Esophagus muscularis mucosa (tissue), 4 donors: Measurements from ENCODE around the gene DOCK3. TPM values are rescaled to one million over a fixed set of nuclear protein-coding genes. Genes with fewer than 3 reads are reported as not detected.

ENCODE experiments used
- DNase-seq: peaks from one replicate; pipeline ENCODE4 v3.0.0-alpha.2; 2017; ENCODE audit errors: extremely low spot score
- H3K27ac ChIP-seq, 4 donors: fragments of 200-600 bp; sonication (generic); replicated peaks in 1 of 4; 1 replicate in 3 of 4; 2 replicates in 1 of 4; pipeline ENCODE4 v1.5.1; 2016 to 2019; ENCODE audit warnings: mild to moderate bottlenecking in 1 of 4
- H3K27me3 ChIP-seq, 4 donors: fragments of 200-600 bp; sonication (generic); one replicate each; pipeline versions ENCODE4 v1.5.1 to v1.6.0; 2016 to 2019
- H3K36me3 ChIP-seq, 4 donors: fragments of 200-600 bp; sonication (generic); one replicate each; pipeline ENCODE4 v1.5.1; 2016 to 2019
- H3K4me1 ChIP-seq, 4 donors: fragments of 200-600 bp; sonication (generic); one replicate each; pipeline ENCODE4 v1.5.1; 2016 to 2019
- H3K4me3 ChIP-seq, 4 donors: fragments of 200-600 bp; sonication (generic); 1 replicate in 2 of 4; 2 replicates in 2 of 4; pipeline ENCODE4 v1.5.1; 2016 to 2019; ENCODE audit warnings: mild to moderate bottlenecking in 4 of 4, moderate library complexity in 1 of 4
- H3K9me3 ChIP-seq, 4 donors: fragments of 200-600 bp; sonication (generic); 1 replicate in 3 of 4; 2 replicates in 1 of 4; pipeline ENCODE4 v1.5.1; 2016 to 2019
- EP300 ChIP-seq: sonication (generic); formaldehyde crosslinking; IDR thresholded peaks from one replicate; pipeline ENCODE4 v1.6.1; 2017; ENCODE audit warnings: antibody characterized with exemption
- POLR2A ChIP-seq: fragments of 450-650 bp; IDR thresholded peaks from one replicate; pipeline ENCODE4 v1.6.1; 2017; ENCODE audit warnings: antibody characterized with exemption, moderate library complexity, mild to moderate bottlenecking, low read depth
- POLR2AphosphoS5 ChIP-seq, 2 donors: sonication (generic); formaldehyde crosslinking; IDR thresholded peaks; one replicate each; pipeline ENCODE4 v1.6.1; 2017; ENCODE audit warnings: antibody characterized with exemption in 2 of 2
- WGBS: methylation state at CpG from one replicate; pipeline ENCODE4 v1.1.5; 2018; 5-methylcytosine and 5-hydroxymethylcytosine counted together
- intact Hi-C: fragments of 100-400 bp; cut with DNase I; formaldehyde crosslinking; loops from one replicate; pipeline ENCODE4 v1.15.1; 2023
- total RNA-seq, 4 donors: library from RNA; depleted of rRNA; stranded (reverse); fragments of >200 nt; gene quantifications; one replicate each; pipeline versions ENCODE4 v1.1.0 to v1.2.1, GENCODE V29; 2016
- TF ChIP-seq, protein P1 (sequence below), 3 experiments: fragments of 200-600 bp in 2 of 3; fragments of 450-650 bp in 1 of 3; sonication (generic) in 2 of 3; IDR thresholded peaks; one replicate each; pipeline ENCODE4 v1.5.1; 2017 to 2019; ENCODE audit warnings: antibody characterized with exemption in 3 of 3, mild to moderate bottlenecking in 2 of 3, moderate library complexity in 1 of 3

DOCK3 gene
- total RNA-seq, 4 donors from 2014 or later, result 5.4 to 10.6 (median 7.2) TPM

DNA sequence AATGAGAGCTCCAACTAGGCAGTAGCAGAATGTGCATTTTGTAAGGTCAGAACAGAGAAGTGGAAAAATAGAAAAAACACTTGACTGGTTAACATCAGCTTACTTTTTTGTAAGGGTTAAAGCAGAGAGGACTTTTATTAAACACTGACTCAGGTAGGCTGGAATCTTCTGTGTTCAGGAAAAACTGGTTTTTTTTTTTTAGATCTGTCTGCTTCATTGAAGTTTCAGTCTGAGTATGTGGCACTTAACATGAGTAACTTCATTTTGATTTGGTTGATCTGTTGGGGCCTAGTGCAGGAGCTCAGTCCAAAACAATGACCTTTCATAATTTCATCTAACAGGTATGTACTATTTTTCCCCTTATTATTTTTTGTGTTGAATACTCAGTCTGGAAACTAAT is 141.1 kb downstream of the DOCK3 start:
- no peaks in the 10 kb centered on the region for H3K36me3 ChIP-seq
- TF ChIP-seq, protein P1, sequence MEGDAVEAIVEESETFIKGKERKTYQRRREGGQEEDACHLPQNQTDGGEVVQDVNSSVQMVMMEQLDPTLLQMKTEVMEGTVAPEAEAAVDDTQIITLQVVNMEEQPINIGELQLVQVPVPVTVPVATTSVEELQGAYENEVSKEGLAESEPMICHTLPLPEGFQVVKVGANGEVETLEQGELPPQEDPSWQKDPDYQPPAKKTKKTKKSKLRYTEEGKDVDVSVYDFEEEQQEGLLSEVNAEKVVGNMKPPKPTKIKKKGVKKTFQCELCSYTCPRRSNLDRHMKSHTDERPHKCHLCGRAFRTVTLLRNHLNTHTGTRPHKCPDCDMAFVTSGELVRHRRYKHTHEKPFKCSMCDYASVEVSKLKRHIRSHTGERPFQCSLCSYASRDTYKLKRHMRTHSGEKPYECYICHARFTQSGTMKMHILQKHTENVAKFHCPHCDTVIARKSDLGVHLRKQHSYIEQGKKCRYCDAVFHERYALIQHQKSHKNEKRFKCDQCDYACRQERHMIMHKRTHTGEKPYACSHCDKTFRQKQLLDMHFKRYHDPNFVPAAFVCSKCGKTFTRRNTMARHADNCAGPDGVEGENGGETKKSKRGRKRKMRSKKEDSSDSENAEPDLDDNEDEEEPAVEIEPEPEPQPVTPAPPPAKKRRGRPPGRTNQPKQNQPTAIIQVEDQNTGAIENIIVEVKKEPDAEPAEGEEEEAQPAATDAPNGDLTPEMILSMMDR (IDR thresholded peaks at IDR 0.05), result no peak
- no peak for TF ChIP-seq POLR2A
- TF ChIP-seq POLR2AphosphoS5 (IDR thresholded peaks at IDR 0.05), result no peak
- TF ChIP-seq EP300, result no peak
- H3K4me3 ChIP-seq, result no peak overlapping the region
- DNase-seq, result no peak
- intact Hi-C loops, result no loop called here
- no peak overlapping the region for H3K27ac ChIP-seq
- H3K9me3 ChIP-seq, result no peaks in the 10 kb centered on the region
- no peaks in the 10 kb centered on the region for H3K4me1 ChIP-seq
- H3K27me3 ChIP-seq, result no peaks in the 10 kb centered on the region

DNA sequence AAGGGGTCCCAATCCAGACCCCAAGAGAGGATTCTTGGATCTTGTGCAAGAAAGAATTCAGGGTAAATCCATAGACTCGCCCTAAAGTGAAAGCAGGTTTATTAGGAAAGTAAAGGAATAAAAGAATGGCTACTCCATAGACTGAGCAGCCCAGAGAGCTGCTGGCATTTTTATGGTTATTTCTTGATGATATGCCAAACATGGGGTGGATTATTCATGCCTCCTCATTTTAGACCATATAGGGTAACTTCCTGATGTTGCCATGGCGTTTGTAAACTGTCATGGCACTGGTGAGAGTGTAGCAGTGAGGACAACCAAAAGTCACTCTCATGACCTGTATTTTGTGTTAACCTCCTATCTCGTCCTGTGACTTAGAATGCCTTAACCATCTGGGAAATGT is 142.2 kb downstream of the DOCK3 start:
- no peak for DNase-seq
- WGBS, result 66% methylated on average over 3 of the region's 3 CpGs
- Histone ChIP-seq H3K9me3 (no peaks in the 10 kb centered on the region), H3K36me3 (no peaks in the 10 kb centered on the region), H3K27ac (no peak overlapping the region), H3K4me1 (no peaks in the 10 kb centered on the region), H3K27me3 (no peaks in the 10 kb centered on the region), H3K4me3 (no peak overlapping the region)
- intact Hi-C loops, result no loop called here
- no peak for TF ChIP-seq POLR2A
- TF ChIP-seq POLR2AphosphoS5 (IDR thresholded peaks at IDR 0.05), result no peak
- TF ChIP-seq EP300, result no peak
- TF ChIP-seq, protein P1 (IDR thresholded peaks at IDR 0.05), result no peak

DNA sequence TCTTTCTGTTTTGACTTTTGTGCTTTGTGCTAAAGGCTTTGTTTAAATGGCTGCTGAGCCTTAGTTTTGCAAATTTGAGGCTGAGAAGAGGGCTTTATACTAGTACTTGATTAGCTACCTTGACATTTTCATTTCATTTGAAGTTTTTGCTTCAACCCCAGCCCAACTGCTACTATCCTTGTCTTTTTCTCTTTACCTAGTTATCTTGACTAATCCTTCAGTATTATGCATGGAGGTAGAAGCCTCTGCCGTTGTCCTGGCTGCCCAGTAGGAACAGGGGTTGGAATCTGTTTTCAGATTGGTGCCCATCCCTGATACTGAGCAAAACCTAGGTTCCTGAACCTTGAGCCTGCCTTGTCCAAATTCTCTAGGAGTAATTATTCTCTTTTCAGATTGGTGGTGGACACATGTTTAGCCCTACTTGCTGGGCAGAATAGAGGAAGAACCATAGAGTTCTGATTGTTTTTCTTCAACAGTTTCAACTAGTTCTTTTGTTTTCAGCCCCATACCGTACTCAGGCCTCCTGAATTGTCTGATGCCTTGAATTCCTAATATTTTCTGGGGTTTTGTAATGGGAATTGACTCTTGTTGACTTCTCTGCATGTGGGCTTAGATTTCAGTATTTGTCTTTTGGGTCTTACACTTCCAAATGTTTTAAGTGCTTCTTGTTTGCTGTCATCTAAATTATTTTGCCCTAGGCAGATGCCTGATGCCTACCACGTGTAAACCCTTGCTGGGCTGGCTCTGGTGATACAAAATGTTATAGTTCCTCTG is 143.2 kb downstream of the DOCK3 start:
- no peaks in the 10 kb centered on the region for H3K9me3 ChIP-seq
- H3K4me1 ChIP-seq, result no peaks in the 10 kb centered on the region
- no peak for DNase-seq
- H3K36me3 ChIP-seq, result no peaks in the 10 kb centered on the region
- no peaks in the 10 kb centered on the region for H3K27me3 ChIP-seq
- TF ChIP-seq POLR2A, result no peak
- no peak for TF ChIP-seq EP300
- TF ChIP-seq POLR2AphosphoS5 (IDR thresholded peaks at IDR 0.05), result no peak
- TF ChIP-seq, protein P1 (IDR thresholded peaks at IDR 0.05), result no peak
- no peak overlapping the region for H3K27ac ChIP-seq
- 41% methylated on average over 3 of the region's 3 CpGs for WGBS
- no peak overlapping the region for H3K4me3 ChIP-seq
- intact Hi-C loops, result no loop called here

DNA sequence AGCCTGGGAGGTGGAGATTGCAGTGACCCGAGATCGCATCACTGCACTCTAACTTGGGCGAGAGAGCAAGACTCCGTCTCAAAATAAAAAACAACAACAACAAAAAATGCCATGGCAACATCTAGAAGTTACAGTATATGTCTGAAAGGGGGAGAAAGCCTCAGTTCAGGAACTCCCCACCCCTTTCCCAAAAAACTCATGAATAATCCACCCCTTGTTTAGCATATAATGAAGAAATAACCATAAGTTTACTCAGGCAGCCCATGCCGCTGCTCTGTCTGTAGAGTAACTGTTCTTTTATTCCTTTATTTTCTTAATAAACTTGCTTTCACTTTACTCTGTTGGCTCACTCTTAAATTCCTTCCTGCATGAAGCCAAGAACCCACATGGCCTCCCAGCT is 145.2 kb downstream of the DOCK3 start:
- Histone ChIP-seq H3K36me3 (no peaks in the 10 kb centered on the region), H3K9me3 (no peaks in the 10 kb centered on the region), H3K27me3 (no peaks in the 10 kb centered on the region), H3K4me1 (no peaks in the 10 kb centered on the region), H3K27ac (no peak overlapping the region), H3K4me3 (no peak overlapping the region)
- WGBS, result 90% methylated on average over 5 of the region's 5 CpGs
- TF ChIP-seq EP300, result no peak
- TF ChIP-seq, protein P1 (IDR thresholded peaks at IDR 0.05), result no peak
- TF ChIP-seq POLR2AphosphoS5 (IDR thresholded peaks at IDR 0.05), result no peak
- TF ChIP-seq POLR2A, result no peak
- DNase-seq, result no peak
- intact Hi-C loops, result no loop called here

DNA sequence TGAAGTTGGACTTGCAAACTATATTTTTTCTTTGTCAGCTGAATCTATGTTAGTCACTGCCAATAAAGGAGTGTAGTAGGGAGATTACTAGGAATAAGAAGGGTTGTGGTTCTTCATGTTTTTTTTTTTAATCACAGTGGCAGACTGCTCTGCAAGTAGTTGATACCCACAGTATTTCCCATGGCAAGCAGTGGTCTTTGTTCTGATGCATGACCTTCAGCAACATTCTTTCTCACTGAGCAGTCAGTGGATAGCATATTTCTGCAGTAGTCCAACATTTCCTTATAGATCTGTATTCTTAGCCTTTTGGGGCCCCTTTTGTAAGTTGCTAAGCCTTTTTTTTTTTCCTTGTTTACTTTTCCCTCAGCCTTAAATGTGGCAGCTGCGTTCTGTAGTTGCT is 151.1 kb downstream of the DOCK3 start:
- Histone ChIP-seq H3K4me3 (no peak overlapping the region), H3K9me3 (no peaks in the 10 kb centered on the region), H3K4me1 (no peaks in the 10 kb centered on the region), H3K36me3 (no peaks in the 10 kb centered on the region), H3K27ac (no peak overlapping the region), H3K27me3 (no peaks in the 10 kb centered on the region)
- intact Hi-C loops, result no loop called here
- no peak for DNase-seq
- TF ChIP-seq POLR2AphosphoS5 (IDR thresholded peaks at IDR 0.05) (no peak), POLR2A (no peak), EP300 (no peak)
- TF ChIP-seq, protein P1 (IDR thresholded peaks at IDR 0.05), result no peak
- 64% methylated on average over 1 of the region's 1 CpG for WGBS
